CD4-positive, alpha-beta T cell treated with Interleukin-6 for 4 hours (primary cell): ENCODE results near the gene USP14.

Experiments
- DNase-seq: peaks from one replicate; pipeline ENCODE4 v3.0.0-alpha.2; 2020; ENCODE audit warnings: mixed read lengths

Gene USP14

DNA sequence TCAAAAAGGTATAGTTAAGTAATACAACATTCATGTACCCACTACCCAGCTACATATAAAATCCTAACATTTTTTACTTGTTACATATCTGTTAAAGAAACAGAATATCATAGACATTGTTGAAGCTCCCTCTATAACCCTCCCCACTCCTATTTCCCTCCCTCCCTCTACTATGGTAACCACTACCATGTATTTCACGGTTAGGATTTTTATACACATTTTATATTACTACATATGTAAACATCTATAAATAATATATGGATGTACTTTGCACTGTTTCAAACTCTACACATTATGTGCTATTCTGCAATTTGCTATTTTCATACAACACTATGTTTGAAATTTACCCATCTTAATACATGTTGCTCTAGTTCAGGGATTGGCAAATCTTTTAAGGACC is 73.2 kb downstream of the USP14 start:
- no peak for DNase-seq

DNA sequence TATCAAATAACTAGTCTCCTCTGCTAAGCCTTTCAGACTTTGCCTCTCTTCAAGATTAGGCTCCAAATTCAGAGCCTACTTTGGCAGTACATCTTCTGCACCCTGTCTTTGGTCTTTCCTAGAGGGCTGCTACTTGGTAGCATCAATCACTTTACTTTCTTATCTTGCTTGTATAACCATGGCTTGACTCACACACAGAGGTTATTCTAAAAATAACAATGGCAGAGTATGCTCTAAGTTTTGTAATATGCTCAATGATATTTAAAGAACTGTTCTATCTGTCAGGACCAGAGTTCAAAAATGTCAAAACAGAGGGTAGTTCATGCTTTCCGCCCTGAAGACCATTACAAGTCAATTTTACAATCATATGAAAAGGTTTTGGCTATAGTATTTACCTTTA is 81.8 kb downstream of the USP14 start:
- DNase-seq = no peak

DNA sequence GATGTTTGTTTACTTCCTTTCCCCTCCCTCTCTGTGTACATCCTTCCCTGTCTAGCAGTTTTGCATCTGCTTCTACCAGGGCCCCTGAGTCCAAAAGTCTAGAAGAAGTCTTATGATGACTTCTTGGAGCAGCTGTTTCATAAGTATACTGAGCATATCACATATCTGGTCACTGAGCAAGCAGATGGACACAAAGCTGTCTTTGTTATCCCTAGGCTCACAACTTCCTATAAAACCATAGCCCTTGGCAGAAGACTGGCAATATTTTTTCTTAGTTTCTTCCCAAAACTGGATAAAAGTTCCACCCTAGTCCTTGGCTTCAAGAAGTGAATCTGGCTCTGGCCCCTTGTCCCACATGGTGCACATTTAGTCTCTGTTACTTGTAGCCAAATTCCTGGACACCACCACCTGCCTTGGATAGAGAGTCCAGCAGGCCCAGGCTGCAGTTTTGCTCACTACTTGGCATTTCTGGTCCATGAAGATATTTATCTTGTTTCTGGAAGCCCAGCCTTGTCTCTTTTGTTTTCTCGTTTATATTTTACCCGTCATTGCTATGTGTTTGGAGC is 87.0 kb downstream of the USP14 start:
- no peak for DNase-seq

DNA sequence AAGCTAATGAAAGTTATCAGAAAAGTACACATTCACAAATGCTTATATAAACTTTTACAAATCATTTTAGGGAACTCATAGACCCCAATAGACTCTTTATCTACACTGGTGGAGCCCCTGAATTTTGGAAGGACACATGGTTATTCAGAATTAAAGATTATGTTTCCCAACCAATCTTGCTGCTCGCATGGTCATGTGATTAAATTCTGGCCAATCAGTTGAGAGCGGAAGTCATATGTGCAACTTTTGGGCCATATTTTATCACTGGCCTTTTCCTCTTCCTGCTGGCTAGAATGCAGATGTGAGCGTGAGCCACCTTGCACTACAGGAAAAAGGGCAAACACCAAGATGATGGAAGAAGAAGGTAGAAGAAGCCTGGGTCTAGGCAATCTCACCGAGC is 89.7 kb downstream of the USP14 start:
- no peak for DNase-seq

DNA sequence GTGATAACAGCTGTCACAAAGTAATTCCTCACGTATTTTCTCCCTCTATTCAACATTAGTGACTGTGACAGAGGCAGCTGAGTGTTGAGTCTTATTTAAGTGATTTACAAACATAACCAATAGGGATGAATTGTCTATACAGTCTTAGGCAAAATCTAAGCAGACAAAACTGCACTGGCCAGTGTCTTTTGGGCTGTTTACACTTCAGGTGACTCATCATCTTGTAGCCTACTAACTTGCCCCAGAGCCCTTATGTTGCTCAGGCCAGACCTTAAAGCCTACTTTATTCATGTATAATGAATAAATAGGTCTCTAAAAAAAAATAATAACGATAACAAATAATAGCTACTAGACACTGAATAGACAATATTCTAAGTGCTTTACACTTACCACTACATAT is 92.3 kb downstream of the USP14 start:
- no peak for DNase-seq

DNA sequence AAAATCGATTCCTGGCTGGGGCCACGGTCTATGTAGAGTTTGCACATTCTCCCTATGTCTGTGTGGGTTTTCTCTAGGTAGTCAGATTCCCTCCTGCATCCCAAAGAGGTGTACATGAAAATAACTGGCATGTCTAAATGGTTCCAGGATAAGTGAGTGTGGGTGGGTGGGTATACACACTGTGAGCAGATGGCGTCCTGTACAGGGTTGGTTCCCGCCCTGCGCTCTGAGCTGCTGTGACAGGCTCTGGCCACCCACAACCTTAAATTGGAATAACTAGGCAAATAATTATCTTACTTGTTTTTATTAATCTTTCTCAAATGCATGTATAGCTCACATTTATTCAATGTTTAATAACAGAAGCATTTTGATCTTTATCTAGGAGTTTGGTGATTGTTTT is 93.2 kb downstream of the USP14 start:
- no peak for DNase-seq

DNA sequence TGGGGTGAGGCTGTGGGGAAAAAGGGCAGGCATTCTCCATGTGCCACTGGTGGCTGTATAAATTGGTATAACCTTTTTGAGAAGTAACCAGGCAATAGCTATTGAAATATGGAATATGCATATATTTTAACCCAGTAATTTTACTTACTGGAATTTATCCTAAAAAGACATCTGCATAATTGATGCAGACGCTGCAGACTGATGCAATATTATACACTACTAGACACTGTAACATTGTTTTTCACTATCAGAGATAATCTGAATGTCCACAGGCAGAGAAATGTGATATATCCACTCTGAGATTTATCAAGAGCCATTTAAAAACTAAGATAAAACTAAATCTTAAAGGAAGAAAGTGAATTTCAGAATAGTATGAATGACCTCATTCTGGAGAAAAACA is 94.8 kb downstream of the USP14 start:
- DNase-seq = no peak

DNA sequence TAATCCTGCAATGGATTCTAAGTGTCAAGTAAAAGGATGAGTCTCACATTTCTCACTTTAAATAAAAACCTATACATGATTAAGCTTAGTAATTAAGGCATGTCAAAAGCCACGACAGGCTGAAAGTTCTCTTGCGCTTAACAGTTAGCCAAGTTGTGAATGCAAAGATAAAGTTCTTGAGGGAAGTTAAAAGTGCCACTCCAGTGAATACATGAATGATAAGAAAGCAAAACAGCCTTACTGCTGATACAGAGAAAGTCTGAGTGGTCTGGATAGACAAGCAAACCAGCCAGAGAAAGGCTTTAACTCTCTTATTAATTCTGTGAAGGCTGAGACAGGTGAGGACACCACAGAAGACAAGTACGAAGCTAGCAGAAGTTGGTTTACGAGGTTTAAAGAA is 96.8 kb downstream of the USP14 start:
- no peak for DNase-seq

DNA sequence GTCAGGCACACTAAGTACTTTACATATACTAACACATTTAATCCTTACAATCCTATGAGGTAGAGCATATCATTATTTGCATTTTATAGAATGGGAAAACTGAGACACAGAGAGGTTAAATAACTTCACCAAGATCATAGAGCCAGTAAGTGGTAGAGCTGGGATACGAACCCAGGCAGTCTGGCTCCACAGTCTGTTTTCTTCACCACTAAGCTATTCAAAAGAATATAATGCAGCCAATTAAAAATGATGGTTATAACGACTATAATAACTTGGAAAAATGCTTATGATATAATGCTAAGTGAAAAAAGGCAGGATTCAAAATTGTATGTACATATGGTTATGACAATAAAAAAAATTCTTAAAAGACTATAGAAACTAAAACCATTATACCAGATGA is 102.2 kb downstream of the USP14 start:
- no peak for DNase-seq

DNA sequence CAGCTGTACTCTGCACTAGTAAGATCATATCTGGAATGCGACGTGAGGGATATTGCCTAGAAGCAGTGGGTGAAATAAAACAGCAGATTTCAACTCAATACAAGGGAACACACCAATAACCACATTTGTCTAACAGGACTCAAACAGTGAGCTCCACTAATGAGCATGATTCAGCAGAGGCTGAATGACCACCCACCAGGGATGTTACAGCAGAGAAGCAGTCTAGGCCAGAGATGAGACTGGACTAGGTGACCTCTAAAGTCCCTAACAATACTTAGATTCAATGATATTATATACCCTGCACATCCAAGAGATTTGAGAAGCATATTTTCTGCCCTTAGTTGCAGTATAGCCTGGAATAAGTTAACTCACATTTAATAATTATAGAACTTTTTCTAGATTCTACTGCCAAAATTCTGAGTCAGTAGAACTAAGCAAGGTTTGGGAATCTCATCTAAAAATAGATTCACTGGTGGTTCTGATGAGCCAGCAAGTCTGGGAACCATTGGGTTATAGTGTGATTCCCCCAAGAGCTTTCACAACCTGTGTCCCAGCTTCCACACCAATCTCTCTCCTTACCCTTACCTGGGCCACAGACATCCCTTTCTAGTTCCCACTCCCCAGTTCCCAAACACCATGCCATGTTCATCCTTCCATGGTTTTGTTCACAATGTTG is 103.2 kb downstream of the USP14 start:
- DNase-seq = no peak
